Activated gamma-delta T cell treated with anti-CD3 and anti-CD28 coated beads, Interleukin-2, amount 50 U/mL, for 16 hours (primary cell): ENCODE data around the gene IBA57.

Source experiments
- DNase-seq: peaks from one replicate; pipeline ENCODE4 v3.0.0-alpha.2; 2020; ENCODE audit warnings: low read depth

Gene IBA57

GRCh38 chr1:228190778-228191177, 25.2 kb downstream of the IBA57 start:
- DNase-seq = no peak

- no peak for DNase-seq
Observed at GRCh38 chr1:228194436-228194835, 28.8 kb downstream of the IBA57 start.

- DNase-seq = no peak
Observed at GRCh38 chr1:228194921-228195812, 29.6 kb downstream of the IBA57 start.

- no peak for DNase-seq
Observed at GRCh38 chr1:228197555-228198147, 32.0 kb downstream of the IBA57 start.

- DNase-seq = no peak
Observed at GRCh38 chr1:228198977-228199590, 33.5 kb downstream of the IBA57 start.

GRCh38 chr1:228204958-228205357, 39.4 kb downstream of the IBA57 start:
- no peak for DNase-seq

GRCh38 chr1:228205526-228206436, 40.2 kb downstream of the IBA57 start:
- DNase-seq = no peak

- no peak for DNase-seq
Observed at GRCh38 chr1:228206582-228207351, 41.2 kb downstream of the IBA57 start.

- DNase-seq = no peak
Observed at GRCh38 chr1:228207381-228207810, 41.8 kb downstream of the IBA57 start.

GRCh38 chr1:228207851-228208821, 42.5 kb downstream of the IBA57 start, which contains the start of gene OBSCN:
OBSCN (plus strand) TSS chr1:228208044; CDS start chr1:228211784, 3,740 bp downstream.
- DNase-seq = no peak

- no peak for DNase-seq
Observed at GRCh38 chr1:228208831-228209551, 43.4 kb downstream of the IBA57 start.

- no peak for DNase-seq
Observed at GRCh38 chr1:228209657-228210056, 44.1 kb downstream of the IBA57 start.

GRCh38 chr1:228210076-228210651, 44.6 kb downstream of the IBA57 start:
- DNase-seq = no peak

GRCh38 chr1:228210712-228211530, 45.3 kb downstream of the IBA57 start:
- DNase-seq = no peak

GRCh38 chr1:228211531-228212414, 46.2 kb downstream of the IBA57 start:
- no peak for DNase-seq

GRCh38 chr1:228212415-228212965, 46.9 kb downstream of the IBA57 start:
- no peak for DNase-seq
